Panc1 (cell line): ENCODE data around the gene PLIN4. TPM values are rescaled to one million over a fixed set of nuclear protein-coding genes. Genes with fewer than 3 reads are reported as not detected.

Experiments
- ATAC-seq: fragments of 200-7000 bp; cut with Tn5 transposase; 2 replicates; pipeline ENCODE4 v1.9.1; 2020; ENCODE audit warnings: mild to moderate bottlenecking, moderate library complexity
- BruUV-seq: library from RNA; stranded (reverse); fragments of 400-500 nt; replicated peaks from 2 replicates; lab custom pipeline; 2021; lab: Mats Ljungman, UMichigan
- CTCF ChIA-PET: fragments of 300-600 bp; sonication (Branson Sonifier 250); formaldehyde crosslinking; loops from one replicate; lab custom pipeline; 2022; ENCODE audit warnings: antibody characterized with exemption; lab: Charles Lee
- POLR2A ChIA-PET: fragments of 300-600 bp; sonication (Branson Sonifier 250); formaldehyde crosslinking; loops from one replicate; lab custom pipeline; 2022; ENCODE audit warnings: antibody characterized with exemption; lab: Charles Lee
- DNase-seq: peaks from one replicate; pipeline ENCODE4 v3.0.0-alpha.2; 2010; ENCODE audit warnings: low read depth, low spot score
- H3K27ac ChIP-seq: 2 replicates; pipeline ENCODE4 v1.5.1; 2011; ENCODE audit warnings: mild to moderate bottlenecking, low read length, inconsistent platforms
- H3K27me3 ChIP-seq: fragments of 200-500 bp; sonication (Bioruptor generic); 2 replicates; pipeline ENCODE4 v1.6.0; 2014; ENCODE audit warnings: low read length, inconsistent platforms; ENCODE audit not compliant: control insufficient read depth, insufficient read depth
- H3K36me3 ChIP-seq: fragments of 200-500 bp; sonication (Bioruptor generic); 2 replicates; pipeline ENCODE4 v1.5.1; 2014; ENCODE audit warnings: inconsistent platforms, mild to moderate bottlenecking, low read length, moderate library complexity; ENCODE audit not compliant: control insufficient read depth, insufficient read depth
- H3K4me1 ChIP-seq: 2 replicates; pipeline ENCODE4 v1.5.1; 2011; ENCODE audit warnings: inconsistent platforms, mild to moderate bottlenecking, low read length, moderate library complexity; ENCODE audit not compliant: control insufficient read depth, insufficient read depth
- H3K4me3 ChIP-seq, 2 experiments: 2 replicates each; pipeline ENCODE4 v1.5.1; 2011 to 2012; ENCODE audit warnings: low read depth in 2 of 2, low read length in 2 of 2, mild to moderate bottlenecking in 2 of 2, inconsistent platforms in 1 of 2, moderate library complexity in 1 of 2
- H3K9me3 ChIP-seq: fragments of 200-500 bp; sonication (Bioruptor generic); 2 replicates; pipeline ENCODE4 v1.5.1; 2014; ENCODE audit warnings: low read depth, mild to moderate bottlenecking, inconsistent platforms, low read length, moderate library complexity; ENCODE audit not compliant: control insufficient read depth, insufficient read depth
- CTCF ChIP-seq: fragments of 450-650 bp; IDR thresholded peaks from 2 replicates; pipeline ENCODE4 v1.5.1; 2017; ENCODE audit warnings: mild to moderate bottlenecking
- POLR2AphosphoS5 ChIP-seq: IDR thresholded peaks from 2 replicates; pipeline ENCODE4 v1.6.1; 2012; ENCODE audit warnings: mild to moderate bottlenecking, low read depth, low read length, moderate library complexity
- SIN3A ChIP-seq: IDR thresholded peaks from 2 replicates; pipeline ENCODE4 v1.6.1; 2012; ENCODE audit warnings: low read depth, mild to moderate bottlenecking, low read length, moderate library complexity, borderline replicate concordance; ENCODE audit not compliant: insufficient read depth
- TCF7L2 ChIP-seq: IDR thresholded peaks from 2 replicates; pipeline ENCODE4 v1.6.1; 2011; ENCODE audit warnings: mild to moderate bottlenecking, low read depth, low read length, inconsistent platforms
- in situ Hi-C: cut with HindIII; loops from 2 replicates; pipeline ENCODE4 v1.10.0; 2016; ENCODE audit warnings: low sequenced_read_pairs, low pct_unique_long_range_greater_than_20kb
- intact Hi-C: fragments of 100-400 bp; cut with micrococcal nuclease; formaldehyde crosslinking; loops from one replicate; pipeline ENCODE4 v1.10.0; 2022; ENCODE audit not compliant: unreplicated experiment
- total RNA-seq: library from RNA; stranded (reverse); gene quantifications from one replicate; pipeline ENCODE4 v1.2.1, GENCODE V29; 2021; ENCODE audit not compliant: unreplicated experiment

Gene PLIN4
- total RNA-seq, 1 experiment from 2014 or later, result 10.2 TPM

GRCh38 chr19:4525563-4526002 lies 7.3 kb upstream of the PLIN4 start:
- CTCF ChIA-PET, result interaction anchor here (0.6 to 1.2 kb wide), 7 partner anchors 9 to 54 kb away, joined by 3 to 11 read pairs (median 4); partner anchors contain the start of genes HDGFL2 and PLIN5
- H3K36me3 ChIP-seq, result no peaks in the 10 kb centered on the region
- no peak overlapping the region for H3K4me3 ChIP-seq
- no peaks in the 10 kb centered on the region for H3K9me3 ChIP-seq
- TF ChIP-seq CTCF (no peak), SIN3A (no peak), POLR2AphosphoS5 (no peak)
- BruUV-seq, result no TSS peak
- H3K27ac ChIP-seq, result no peak overlapping the region
- POLR2A ChIA-PET, result no interaction called here
- H3K4me1 ChIP-seq, result no peaks in the 10 kb centered on the region
- in situ Hi-C loops, result no loop called here
- no peaks in the 10 kb centered on the region for H3K27me3 ChIP-seq
- DNase-seq (no peak), ATAC-seq (no peak)
- intact Hi-C loops, result no loop called here

DNA sequence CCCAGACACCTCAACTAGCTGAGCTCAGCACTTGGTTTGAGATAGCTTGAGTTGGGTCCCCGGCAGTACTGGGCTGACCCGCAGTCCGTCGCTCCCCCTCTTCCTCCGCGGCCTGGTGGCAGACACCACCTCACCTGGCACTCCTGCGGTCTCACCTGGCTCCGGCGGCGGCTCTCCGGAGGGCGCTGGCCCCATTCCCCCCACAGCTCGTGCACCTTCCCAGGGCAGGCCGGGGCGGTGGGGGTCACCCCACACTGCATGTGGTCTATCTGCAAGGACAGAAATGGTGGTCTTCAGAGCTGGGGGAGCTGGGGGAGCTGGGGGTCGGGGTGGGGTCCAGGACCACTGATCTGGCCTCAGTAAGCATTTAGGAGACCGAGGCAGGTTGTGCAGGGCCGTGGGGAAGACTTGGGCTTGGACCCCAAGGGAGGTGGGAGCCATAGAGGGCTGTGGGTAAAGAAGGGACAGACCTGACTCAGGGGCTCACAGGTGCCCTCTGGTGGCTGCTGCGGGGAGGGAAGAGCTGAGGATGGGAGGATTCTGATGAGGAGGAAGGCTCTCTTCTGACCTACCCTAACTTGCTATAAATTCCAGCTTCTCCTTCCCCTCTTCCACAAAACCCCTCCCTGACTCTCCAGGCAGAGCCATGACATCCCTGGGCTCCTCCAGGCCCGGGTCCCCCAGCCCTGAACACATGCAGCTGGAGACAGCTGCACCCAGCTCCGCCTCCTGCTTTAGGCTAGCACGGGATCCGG lies 6.7 kb upstream of the PLIN4 start:
- Histone ChIP-seq H3K4me1 (no peaks in the 10 kb centered on the region), H3K27me3 (no peaks in the 10 kb centered on the region), H3K4me3 (no peak overlapping the region), H3K27ac (no peak overlapping the region), H3K9me3 (no peaks in the 10 kb centered on the region), H3K36me3 (no peaks in the 10 kb centered on the region)
- CTCF ChIA-PET, result interaction anchor here (0.5 to 1.0 kb wide), 8 partner anchors 8 to 801 kb away, joined by 3 to 11 read pairs (median 4); partner anchors contain the start of genes HDGFL2 and PLIN5
- TF ChIP-seq POLR2AphosphoS5 (no peak), CTCF (peak; percentile 89)
- DNase-seq (peak; percentile 33), ATAC-seq (peak; percentile 80)
- in situ Hi-C loops, result no loop called here
- no TSS peak for BruUV-seq
- POLR2A ChIA-PET, result no interaction called here
- intact Hi-C loops, result no loop called here

GRCh38 chr19:4523306-4524110 lies 5.2 kb upstream of the PLIN4 start:
- Histone ChIP-seq H3K27ac (no peak overlapping the region), H3K4me3 (no peak overlapping the region), H3K4me1 (peaks cover 4% of the 10 kb centered on the region; the same call in 1 of the 2 replicates), H3K9me3 (no peaks in the 10 kb centered on the region), H3K27me3 (no peaks in the 10 kb centered on the region), H3K36me3 (no peaks in the 10 kb centered on the region)
- TF ChIP-seq CTCF (peak; percentile 86), TCF7L2 (no peak)
- POLR2A ChIA-PET, result no interaction called here
- CTCF ChIA-PET, result interaction anchor here (0.5 to 1.4 kb wide), 7 partner anchors 11 to 230 kb away, joined by 3 to 9 read pairs (median 4); partner anchors contain the start of gene PLIN5
- intact Hi-C loops (no loop called here), in situ Hi-C loops (no loop called here)
- DNase-seq (peak; percentile 20), ATAC-seq (no peak)
- BruUV-seq, result no TSS peak
